Kasumi-1 (cell line): ENCODE measurements around the gene APOOL.
A peak's percentile ranks its signal among the peaks of the same experiment; 100 is the strongest.
"Not testable (repeated sequence)": the region's sequence is repeated elsewhere in the genome, so short reads cannot be mapped to it uniquely, and the experiment has no call there.

Experiments
- DNase-seq, 2 experiments: peaks; one replicate each; lab custom pipeline; 2025; lab: John Stamatoyannopoulos, UW

The APOOL gene

GRCh38 chrX:85003655-85004244 is at the start of gene APOOL:
APOOL (plus strand) TSS chrX:85003877; CDS start chrX:85003913, 36 bp downstream.
- DNase-seq, result peak; percentile 90

GRCh38 chrX:84956304-84956703 is 47.4 kb upstream of the APOOL start:
- no peak for DNase-seq

- DNase-seq, result no peak
Measured at GRCh38 chrX:84974803-84975202, 28.9 kb upstream of the APOOL start.

GRCh38 chrX:84991739-84992138 is 11.9 kb upstream of the APOOL start:
- not testable (repeated sequence) for DNase-seq

GRCh38 chrX:84993150-84993549 is 10.5 kb upstream of the APOOL start:
- DNase-seq, result no peak

GRCh38 chrX:85001344-85001743 is 2.3 kb upstream of the APOOL start:
- no peak for DNase-seq

GRCh38 chrX:85004255-85004654 is 578 bp downstream of the APOOL start:
- DNase-seq, result peak in 1 of 2 experiments; percentile 7

GRCh38 chrX:85012098-85012497 is 8.4 kb downstream of the APOOL start:
- peak in 1 of 2 experiments; percentile 3 for DNase-seq

GRCh38 chrX:85015351-85015750 is 11.7 kb downstream of the APOOL start:
- not testable (repeated sequence) for DNase-seq

- no peak for DNase-seq
Measured at GRCh38 chrX:85017721-85018120, 14.0 kb downstream of the APOOL start.

GRCh38 chrX:85018471-85018870 is 14.8 kb downstream of the APOOL start:
- no peak for DNase-seq

- DNase-seq, result no peak
Measured at GRCh38 chrX:85020216-85020615, 16.5 kb downstream of the APOOL start.

- no peak for DNase-seq
Measured at GRCh38 chrX:85024044-85024443, 20.4 kb downstream of the APOOL start.

- no peak for DNase-seq
Measured at GRCh38 chrX:85024562-85024961, 20.9 kb downstream of the APOOL start.

GRCh38 chrX:85026170-85026569 is 22.5 kb downstream of the APOOL start:
- DNase-seq, result no peak

GRCh38 chrX:85029043-85029442 is 25.4 kb downstream of the APOOL start:
- DNase-seq, result no peak

GRCh38 chrX:85031505-85031904 is 27.8 kb downstream of the APOOL start:
- DNase-seq, result no peak

GRCh38 chrX:85037114-85037513 is 33.4 kb downstream of the APOOL start:
- DNase-seq, result no peak

- DNase-seq, result no peak
Measured at GRCh38 chrX:85051627-85052026, 48.0 kb downstream of the APOOL start.

- DNase-seq, result no peak
Measured at GRCh38 chrX:85052205-85052604, 48.5 kb downstream of the APOOL start.

GRCh38 chrX:85052636-85053343 is 49.1 kb downstream of the APOOL start:
- peak in 1 of 2 experiments; percentile 5 for DNase-seq

- no peak for DNase-seq
Measured at GRCh38 chrX:85065512-85066198, 62.0 kb downstream of the APOOL start.

- DNase-seq, result not testable (repeated sequence)
Measured at GRCh38 chrX:85077247-85077646, 73.6 kb downstream of the APOOL start.
